GM21619 (cell line): ENCODE data around the gene S1PR2.
A peak's percentile ranks its signal among the peaks of the same experiment; 100 is the strongest.
"Not testable (repeated sequence)": the region's sequence is repeated elsewhere in the genome, so short reads cannot be mapped to it uniquely, and the experiment has no call there.

Source experiments
- ATAC-seq: cut with Tn5 transposase; IDR thresholded peaks from one replicate; pipeline ENCODE4 v1.9.1; 2021; ENCODE audit not compliant: unreplicated experiment

Gene S1PR2

GRCh38 chr19:10255358-10255757 lies 24.2 kb upstream of the S1PR2 start:
- no peak for ATAC-seq

DNA sequence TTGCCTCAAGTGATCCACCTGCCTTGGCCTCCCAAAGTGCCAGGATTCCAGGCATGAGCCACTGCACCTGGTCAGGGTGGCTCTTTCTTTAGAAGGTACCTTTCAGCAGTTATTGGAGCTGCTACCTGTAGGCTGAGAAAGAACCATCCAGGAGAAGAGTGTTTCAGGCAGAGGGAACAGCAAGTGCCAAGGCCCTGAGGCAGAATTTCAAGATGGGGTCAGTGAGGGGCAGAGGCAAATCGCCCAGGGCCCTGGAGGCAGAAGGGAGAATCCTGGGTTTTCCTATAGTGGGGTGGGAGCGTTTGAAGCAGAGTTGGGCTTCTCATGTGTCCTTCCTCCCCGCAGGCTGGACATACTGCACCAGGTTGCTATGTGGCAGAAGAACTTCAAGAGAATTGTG lies 23.1 kb upstream of the S1PR2 start:
- ATAC-seq = no peak

- ATAC-seq = no peak
These were observed 21.6 kb upstream of the S1PR2 start for GRCh38 chr19:10252707-10253106.

DNA sequence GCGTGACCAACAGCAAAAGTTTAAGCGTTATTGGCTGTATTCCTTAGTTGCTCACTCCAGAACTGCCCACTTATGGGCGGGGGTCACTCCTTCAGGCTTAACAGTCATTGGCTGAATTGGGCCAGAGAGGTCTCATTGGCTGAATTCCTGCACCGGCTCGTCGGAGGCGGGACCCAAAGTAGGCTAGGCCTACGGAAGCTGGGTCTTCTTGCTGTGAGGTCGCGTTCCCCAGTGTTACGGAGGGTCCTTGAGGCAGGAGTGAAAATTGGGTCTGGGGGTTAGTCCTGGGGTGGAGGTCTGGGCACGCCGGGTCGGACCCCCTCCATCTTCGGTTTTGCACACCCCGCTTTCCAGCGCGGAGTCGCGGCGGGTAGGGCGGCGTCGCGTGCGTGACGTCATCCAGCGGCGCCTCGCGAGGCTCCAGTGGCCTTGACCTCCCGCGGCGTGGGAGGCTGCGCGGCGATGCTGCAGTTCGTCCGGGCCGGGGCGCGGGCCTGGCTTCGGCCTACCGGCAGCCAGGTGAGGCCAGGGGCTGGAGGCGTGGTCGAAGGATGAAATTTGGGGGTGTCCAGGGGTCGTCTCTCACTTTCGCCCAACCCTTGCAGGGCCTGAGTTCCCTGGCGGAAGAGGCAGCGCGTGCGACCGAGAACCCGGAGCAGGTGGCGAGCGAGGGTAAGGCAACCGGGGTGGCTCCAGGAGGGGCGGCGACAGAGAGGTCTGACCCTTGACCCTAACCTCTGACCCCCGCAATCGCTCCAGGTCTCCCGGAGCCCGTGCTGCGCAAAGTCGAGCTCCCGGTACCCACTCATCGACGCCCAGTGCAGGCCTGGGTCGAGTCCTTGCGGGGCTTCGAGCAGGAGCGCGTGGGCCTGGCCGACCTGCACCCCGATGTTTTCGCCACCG lies 20.9 kb upstream of the S1PR2 start, which contains the start of gene MRPL4:
Gene MRPL4, plus strand, starts transcription at position 423 of the 903 bp plus-strand sequence. Its CDS starts 40 bp downstream, at position 463.
- ATAC-seq = peak; percentile 81

DNA sequence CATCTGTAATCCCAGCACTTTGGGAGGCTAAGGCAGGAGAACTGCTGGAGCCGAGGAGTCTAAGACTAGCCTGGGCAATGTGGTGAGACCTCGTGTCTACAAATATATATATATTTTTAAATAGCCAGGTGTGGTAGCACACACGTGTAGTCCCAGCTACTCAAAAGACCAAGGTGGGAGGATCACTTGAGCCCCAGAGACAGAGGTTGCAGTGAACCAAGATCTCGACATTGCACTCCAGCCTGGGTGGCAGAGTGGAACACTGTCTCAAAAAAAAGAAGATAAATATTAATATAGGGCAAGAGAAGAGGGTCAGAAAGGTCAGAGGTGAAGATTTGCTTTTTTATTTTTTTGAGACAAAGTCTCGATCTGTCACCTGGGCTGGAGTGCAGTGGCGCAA lies 15.4 kb upstream of the S1PR2 start:
- no peak for ATAC-seq

GRCh38 chr19:10245189-10245939 lies 14.2 kb upstream of the S1PR2 start:
- no peak for ATAC-seq

GRCh38 chr19:10243606-10244005 lies 12.5 kb upstream of the S1PR2 start:
- ATAC-seq = no peak

- not testable (repeated sequence) for ATAC-seq
These were observed 10.8 kb upstream of the S1PR2 start for GRCh38 chr19:10241826-10242449.

- ATAC-seq = no peak
These were observed 7.1 kb upstream of the S1PR2 start for GRCh38 chr19:10238172-10238783.

DNA sequence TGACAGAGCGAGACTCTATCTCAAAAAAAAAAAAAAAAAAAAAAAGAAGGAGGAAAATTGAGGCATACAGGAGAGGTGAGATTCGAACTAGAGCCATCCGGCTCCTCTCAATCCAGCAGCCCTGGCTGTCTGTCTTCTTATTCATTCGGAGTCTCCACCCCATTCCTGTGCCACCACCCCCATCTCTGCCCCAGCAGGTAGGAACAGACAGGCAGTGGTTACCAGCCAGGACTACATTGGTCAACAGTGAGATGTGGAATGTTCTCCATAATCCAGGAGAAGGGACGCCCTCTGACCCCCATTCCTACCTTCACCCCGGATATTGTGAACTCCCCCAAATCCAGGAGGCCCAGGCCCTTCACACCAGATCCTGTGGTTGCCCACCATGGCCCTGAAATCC lies 6.6 kb upstream of the S1PR2 start:
- ATAC-seq = no peak

GRCh38 chr19:10235409-10235808 lies 4.3 kb upstream of the S1PR2 start:
- not testable (repeated sequence) for ATAC-seq

DNA sequence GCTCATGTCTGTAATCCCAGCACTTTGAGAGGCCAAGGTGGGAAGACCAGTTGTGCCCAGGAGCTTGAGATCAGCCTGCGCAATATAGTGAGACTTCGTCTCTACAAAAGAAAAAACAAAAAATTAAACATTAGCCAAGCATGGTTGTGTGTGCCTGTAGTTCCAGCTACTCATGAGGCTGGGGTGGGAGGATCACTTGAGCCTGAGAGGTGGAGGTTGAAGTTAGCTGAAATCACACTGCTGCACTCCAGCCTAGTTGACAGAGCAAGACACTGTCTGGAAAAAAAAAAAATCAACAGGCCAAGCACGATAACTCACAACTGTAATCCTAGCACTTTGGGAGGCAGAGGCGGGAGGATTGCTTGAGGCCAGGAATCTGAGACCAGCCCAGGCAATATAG lies 3.9 kb upstream of the S1PR2 start:
- ATAC-seq = no peak

DNA sequence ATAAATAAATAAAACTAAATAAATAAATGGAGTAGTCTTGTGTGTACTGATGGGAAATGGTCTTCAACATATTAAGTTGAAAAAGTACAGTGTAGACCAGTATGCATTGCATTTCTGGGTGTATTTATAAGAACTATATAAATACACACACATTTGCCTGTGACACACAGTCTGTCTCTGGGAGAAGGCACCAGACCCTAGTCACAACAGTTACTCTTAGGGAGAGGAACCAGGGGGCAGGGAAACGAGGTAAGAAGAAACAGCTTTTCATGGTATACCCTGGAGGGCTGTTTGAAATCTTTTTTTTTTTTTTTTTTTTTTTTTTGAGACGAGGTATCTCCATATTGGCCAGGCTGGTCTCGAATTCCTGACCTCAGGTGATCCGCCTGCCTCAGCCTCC lies 2.8 kb upstream of the S1PR2 start:
- ATAC-seq = no peak

DNA sequence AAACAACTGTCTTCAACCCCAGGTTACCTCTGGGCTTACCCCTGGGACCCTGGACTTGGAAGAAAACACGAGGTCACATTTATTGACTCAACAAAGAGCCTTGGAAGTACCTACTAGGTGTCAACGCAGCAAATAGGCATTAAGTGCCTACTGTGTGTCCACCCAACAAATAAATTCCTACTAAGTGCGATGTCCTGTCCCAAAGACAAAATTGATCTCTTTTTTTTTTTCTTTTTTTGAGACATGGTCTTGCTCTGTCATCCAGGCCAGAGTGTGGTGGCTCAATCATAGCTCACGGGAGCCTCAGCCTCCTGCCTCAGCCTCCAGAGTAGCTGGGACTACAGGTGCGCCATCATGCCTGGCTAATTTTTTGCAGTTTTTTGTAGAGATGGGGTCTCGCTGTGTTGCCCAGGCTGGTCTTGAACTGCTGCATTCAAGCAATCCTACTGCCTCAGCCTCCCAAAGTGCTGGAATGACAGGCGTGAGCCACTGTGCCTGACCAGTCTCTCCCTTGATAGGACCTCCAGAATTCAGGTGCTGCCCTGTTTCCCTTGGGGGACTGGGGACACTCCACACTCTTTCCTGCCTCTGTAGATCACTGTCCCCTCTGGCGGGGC lies 589 bp upstream of the S1PR2 start:
- ATAC-seq = no peak

- ATAC-seq = no peak
These were observed 814 bp downstream of the S1PR2 start for GRCh38 chr19:10230173-10230860.

- no peak for ATAC-seq
These were observed 2.2 kb downstream of the S1PR2 start for GRCh38 chr19:10228920-10229319.

DNA sequence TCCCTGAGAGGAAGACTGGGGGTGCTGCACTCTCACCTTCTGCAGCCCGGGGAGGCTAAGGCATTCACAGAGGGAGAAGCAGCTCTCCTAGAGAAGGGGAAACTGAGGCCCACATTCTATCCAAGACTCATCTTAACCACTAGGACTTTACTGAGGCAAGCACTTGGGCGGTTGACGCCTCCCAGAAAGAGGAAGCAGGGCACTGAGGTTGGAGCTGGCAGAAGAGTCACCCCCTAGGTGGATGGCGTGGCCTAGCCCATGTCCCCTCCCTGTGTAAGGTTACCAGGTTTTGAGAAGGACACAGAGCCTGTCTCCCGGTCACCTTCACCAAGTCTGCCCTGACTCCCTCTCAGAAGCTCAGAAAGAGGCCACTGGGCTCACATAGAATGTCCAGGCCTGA lies 2.7 kb downstream of the S1PR2 start:
- ATAC-seq = no peak

DNA sequence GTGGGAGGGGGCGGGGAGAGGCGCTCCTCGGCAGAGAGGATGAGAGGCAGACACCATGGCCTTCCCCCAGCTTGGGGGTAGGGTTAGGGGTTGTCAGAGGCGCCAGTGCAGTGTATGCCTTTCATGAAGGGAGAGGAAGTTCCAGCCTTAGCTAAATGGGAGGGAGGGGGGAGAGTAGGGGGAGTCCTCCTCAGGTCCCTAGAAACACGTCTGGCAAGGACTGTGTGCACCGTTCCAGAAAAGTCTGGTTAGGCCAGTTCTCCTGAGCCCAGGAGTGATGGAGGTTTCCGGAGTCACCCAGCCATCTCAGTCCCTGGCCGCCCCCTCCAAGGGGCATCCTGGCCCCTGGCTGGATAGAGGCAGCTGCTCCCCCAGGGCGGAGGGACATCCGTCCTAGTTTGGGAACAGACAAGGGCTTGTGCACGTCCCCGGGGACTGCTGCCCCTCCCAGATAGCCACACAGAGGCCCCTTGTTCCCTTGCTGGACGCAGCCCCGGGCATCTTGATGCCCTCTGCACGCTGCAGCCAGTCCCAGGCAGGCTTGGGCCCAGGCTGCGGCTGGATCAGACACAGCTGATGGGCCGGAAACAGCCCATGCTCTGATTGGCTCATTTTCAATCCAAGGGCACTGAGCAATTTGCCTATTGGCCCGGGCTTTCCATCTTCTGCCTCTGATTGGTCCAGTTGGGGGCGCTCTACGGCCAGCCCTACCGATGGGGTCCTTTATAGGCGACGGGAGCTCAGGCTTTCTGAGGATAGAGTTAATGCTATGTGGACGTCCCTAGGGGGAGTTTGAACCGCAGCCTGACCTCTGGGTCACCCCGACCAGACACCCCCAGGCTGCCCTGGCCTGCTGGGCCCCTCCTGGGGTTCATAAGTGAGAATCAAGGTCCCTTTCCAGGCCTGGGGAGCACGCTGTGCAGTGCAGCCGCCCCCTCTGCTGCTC lies 3.8 kb downstream of the S1PR2 start:
- ATAC-seq = no peak

GRCh38 chr19:10226376-10227025 lies 4.6 kb downstream of the S1PR2 start:
- no peak for ATAC-seq
